GM19023 (cell line): Measurements from ENCODE around the gene KCNAB1.
A peak's percentile ranks its signal among the peaks of the same experiment; 100 is the strongest.

ENCODE experiments used
- ATAC-seq: cut with Tn5 transposase; IDR thresholded peaks from one replicate; pipeline ENCODE4 v1.9.1; 2021; ENCODE audit warnings: mild to moderate bottlenecking, moderate library complexity; ENCODE audit not compliant: unreplicated experiment

Gene KCNAB1

DNA sequence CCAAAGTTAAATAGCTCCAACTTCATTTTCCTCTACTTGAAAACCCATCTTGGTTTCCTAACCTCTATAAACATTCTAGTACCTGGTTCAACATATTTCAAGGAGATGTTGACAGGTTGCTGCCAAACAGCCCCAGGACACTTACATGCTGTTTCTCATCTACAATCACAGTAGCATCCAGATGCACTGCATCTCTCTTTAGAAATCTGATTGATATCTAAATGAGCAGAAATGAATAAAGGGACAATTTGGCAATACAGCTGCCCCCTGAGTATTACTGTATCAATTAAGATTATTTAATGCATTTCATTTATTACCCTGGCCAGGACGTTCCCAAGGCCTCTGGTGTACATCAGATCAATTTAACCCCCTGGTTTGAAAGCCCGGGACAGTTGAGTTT lies 360.6 kb downstream of the KCNAB1 start:
- ATAC-seq, result no peak

DNA sequence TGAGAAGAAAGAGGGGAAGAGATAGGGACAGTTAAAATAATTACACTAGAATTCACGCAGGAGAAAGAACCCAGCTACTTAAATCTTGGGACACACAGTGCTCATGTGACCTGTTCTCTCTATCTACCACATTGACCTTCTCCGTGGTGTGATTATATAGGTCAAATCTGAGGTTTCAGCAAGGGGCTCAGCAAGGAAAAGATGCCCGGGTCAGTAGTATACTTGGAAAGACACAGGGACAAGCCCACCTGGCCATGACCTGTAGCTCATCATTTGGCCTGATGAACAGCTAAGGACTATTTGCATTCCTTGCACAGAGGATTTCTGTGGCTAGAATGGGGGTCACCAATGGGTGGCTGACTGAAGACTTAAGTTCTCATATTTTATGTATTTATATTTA lies 362.6 kb downstream of the KCNAB1 start:
- no peak for ATAC-seq

GRCh38 chr3:156483426-156483825 lies 363.0 kb downstream of the KCNAB1 start:
- peak; percentile 69 for ATAC-seq

- peak; percentile 89 for ATAC-seq
Measured at GRCh38 chr3:156483961-156484787, 363.8 kb downstream of the KCNAB1 start.

DNA sequence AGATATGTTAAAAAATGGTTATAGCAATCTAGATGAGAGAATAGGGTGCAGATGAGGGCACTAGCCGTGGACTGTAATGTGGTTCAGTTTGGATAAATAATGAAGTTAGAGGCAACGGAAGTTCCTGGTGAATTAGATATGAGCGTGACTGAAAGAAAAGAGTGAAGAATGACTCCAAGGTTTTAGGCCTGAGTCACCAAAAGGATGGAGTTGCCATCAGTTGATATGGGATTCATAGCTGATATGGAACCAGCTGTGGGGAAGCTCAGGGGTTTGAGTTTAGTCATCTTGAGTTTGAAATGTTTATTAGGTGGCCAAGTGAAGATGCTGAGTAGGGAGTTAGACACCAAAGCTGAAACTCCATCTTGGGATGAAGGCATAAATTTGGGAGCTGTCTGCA lies 368.4 kb downstream of the KCNAB1 start:
- ATAC-seq, result no peak

- no peak for ATAC-seq
Measured at GRCh38 chr3:156489462-156489911, 369.1 kb downstream of the KCNAB1 start.

DNA sequence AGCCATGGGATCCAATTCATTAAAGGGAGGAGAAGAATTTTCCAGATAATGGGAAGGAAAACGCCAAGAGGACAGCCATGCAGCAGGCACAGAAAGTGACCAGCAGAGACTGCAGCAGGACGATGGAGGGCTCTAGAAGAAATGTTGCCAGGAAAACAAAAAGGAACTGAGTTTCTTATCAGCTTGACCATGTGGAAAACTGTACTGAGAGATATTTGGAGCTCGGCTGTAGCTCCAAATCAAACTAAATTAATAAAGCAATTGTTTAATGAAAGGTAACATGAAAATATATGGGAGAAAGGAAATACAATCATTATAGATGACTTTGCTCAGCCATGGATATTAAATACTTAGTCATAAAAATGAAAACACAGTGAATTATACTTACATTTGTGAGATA lies 370.8 kb downstream of the KCNAB1 start:
- no peak for ATAC-seq

GRCh38 chr3:156492801-156493261 lies 372.5 kb downstream of the KCNAB1 start:
- ATAC-seq, result no peak

- no peak for ATAC-seq
Measured at GRCh38 chr3:156493887-156494286, 373.5 kb downstream of the KCNAB1 start.

GRCh38 chr3:156495816-156496215 lies 375.4 kb downstream of the KCNAB1 start:
- no peak for ATAC-seq

DNA sequence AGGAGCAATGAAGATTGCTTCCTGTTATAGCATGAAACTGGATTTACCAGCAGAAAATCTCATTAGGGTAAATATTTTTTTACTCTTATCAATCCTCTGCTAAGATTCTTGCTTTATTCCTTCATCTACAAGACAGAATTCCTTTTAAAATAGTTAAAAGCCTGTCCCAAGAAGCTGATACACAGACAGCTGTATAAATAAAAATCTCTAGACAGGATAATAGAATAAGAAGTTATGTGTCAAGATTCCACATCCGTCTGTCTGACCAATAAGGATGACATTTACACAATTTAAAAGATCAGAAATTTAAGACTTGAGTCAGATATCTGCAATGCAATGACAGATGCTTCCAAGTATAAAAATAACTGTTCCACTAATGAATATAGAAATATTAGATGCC lies 376.9 kb downstream of the KCNAB1 start:
- ATAC-seq, result no peak

- no peak for ATAC-seq
Measured at GRCh38 chr3:156498307-156498706, 377.9 kb downstream of the KCNAB1 start.

DNA sequence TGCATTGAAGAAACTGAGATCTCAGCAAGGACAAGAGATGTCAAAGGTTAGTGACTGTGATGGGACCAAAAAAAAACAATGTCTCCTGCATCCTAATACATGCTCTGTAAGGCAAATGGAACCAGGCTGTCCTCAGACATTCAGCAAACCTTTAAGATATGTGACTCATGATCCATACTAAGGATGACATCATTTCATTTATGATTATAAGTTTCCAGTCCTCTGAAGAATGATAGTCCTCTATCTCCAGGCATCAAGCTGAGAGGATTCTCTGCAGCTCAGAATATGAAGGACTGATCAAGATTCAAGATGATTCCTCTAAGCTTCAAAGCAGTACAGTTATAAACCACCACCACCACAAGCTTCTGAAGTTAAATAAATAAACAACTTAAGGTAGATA lies 386.9 kb downstream of the KCNAB1 start:
- no peak for ATAC-seq

DNA sequence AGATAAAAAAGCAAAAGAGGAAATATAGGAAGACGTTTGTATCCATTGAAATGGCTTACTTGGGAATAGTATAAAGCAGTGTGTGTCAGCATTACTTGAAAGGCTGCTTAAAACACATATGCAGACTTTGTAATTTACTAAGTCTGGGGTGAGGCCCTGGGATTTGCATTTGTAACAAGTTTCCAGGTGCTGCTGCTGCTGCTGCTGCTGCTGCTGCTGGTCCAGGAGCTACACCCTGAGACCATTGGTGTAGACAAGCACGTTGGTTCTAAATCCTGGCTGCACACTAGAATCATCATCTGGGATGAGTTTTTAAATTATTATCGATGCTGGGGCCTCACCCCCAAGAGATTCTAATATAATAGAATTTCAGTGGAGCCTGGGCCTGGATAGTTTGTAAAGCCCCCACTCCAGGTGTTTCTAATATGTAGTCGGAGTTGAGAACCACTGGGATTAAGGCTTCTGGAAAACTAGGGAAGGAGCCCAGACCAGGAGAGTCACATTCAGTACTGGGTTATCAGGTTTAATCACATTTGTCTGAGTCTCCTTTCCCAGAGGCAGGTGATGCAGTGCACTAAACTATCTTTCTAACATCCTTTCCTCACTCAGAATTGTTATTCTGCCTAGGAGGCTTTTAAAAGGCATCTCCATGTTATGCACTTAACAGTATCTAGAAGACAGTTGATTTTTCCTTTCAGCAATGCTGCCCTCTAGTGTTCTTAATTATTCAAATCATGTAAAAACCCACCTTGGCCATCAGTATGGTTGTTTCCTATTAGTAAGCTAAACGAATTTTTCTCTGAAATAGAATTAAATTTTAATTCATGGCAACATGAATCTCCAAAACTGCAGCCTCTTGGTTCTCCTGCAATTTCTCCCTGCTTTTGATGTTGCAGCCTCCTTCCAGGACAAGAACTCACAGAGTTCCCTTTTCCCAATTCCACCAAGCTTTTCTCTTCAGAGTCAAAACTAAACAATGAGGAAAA lies 389.1 kb downstream of the KCNAB1 start:
- ATAC-seq, result peak; percentile 63

DNA sequence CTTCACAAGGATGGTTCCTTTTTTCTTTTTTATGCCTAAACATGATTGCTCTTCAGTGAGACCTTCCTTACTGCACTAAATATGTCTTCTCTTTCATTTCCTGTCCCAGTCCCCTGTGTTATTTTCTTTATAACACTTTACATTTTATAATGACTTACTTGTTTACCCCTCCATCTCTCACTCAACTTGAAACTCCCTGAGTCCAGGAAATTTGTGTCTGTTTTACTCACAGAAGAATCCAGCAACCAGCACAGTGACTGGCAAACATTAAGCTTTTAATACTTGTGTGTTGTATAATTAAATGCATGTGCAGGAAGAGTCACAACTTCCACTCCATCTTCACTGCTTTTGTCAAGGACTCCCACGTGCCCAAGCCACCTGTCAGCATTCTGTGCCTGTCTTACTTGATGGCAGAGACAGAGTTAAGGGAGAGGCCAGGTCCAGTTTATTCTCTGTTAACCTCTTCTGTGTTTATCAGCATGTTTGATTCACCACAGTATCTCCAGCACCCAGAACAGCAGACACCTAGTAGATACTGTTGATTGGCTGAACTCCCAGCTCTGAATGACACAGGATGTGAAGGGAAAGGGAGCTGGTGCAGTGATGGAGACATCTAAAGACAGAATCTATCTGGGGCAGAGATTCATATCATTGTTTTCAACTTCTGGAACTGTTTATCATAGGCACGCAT lies 391.8 kb downstream of the KCNAB1 start:
- ATAC-seq, result no peak

DNA sequence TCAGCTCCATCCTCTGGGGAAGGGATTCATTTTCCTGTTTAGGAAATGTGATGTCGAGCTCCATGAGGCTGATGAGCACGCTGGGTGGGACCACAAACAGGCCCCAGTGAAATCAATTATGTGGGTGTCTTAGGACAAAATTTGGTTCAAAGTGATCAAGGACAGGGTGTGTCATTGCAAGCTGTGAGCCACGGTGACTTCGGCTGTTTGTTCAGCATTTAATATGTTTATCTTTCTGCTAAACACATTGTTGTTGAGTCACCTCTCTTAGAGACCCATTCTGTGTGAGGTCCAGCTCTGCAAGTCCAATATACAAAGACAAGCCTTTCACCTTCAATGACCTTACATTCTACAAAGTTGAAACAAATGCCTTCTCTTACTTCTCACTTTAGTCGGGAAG lies 393.2 kb downstream of the KCNAB1 start:
- ATAC-seq, result no peak

DNA sequence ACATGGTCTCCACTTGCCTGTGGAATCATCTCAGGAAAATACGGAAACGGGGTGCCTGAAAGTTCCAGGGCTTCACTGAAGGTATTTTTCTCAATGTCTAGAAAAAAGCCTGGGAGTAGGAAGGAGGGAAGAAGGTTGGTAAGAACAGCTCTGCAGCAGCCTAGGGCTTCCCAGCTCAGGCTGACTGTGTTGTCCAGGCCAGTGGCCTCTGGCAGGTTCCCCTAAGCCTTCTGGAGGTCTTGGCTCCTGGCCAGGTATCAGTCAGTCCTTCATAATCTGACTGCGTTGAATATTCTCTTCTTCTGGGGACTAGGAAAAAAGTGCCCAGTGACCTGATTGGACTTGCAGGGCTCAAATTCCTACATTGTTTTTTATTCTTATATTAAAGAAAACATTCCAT lies 395.9 kb downstream of the KCNAB1 start:
- ATAC-seq, result no peak

DNA sequence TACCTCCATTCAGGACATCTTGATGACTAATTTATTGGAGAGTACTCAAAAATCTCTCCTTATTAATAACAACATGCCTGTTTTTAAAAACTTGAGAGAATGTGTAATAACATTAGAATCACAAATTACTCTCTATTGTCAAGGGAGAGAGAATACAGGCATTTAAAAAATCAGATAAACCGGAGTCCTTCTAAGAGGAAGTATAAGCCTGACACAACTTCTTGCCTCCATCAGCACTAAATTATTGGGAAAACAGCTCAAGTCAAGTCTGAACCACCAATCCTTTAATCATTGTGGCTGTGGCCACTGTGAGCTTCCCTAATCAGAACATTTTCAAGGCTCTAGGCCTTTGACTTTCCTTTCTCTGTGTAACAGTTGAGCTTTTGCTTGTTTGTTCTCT lies 396.6 kb downstream of the KCNAB1 start:
- ATAC-seq, result no peak

DNA sequence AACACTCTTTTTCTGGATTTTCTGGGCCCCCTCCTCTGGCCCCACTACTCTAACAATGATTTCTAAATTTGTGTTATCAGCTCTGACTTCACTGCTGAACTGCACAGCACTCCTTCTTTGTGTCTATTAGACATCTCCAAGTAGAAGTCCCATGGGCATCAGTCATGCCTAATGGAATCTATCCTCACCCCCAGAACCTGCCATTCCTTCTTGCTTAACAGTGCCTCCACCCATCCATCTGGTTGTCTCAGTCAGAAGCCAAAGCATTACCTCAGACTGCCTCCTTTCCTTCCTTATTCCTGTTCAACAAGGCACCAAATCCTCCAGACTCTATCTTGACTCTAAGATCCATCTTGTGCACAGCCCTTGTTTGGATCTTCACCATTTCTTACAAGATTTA lies 398.3 kb downstream of the KCNAB1 start:
- no peak for ATAC-seq

GRCh38 chr3:156519758-156520162 lies 399.4 kb downstream of the KCNAB1 start:
- ATAC-seq, result peak; percentile 74

DNA sequence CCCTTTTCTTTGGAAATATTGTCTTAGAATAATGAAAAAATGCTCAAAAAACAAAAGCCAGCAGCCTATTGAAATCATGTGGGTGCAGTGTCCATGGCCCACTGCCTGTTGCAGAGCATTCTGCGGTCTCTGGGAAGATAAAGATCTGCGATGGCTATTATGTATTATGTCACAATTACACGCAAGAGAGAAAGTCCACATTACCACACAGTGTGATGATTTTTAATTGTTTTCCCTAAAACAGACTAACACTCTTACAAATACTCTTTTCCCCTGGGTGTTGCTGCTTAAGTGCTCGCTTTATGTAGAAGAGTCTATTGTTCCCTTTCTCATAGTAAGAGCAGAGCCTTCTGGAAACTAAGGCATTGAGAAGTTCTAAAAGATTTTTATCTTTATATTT lies 402.3 kb downstream of the KCNAB1 start:
- ATAC-seq, result no peak
